AG04449 (cell line): ENCODE measurements around the gene FDXR.

Experiments
- CTCF ChIA-PET: fragments of 350-600 bp; formaldehyde crosslinking; extraction: SDS; loops from one replicate; lab custom pipeline; 2021; ENCODE audit warnings: antibody characterized with exemption; lab: Yijun Ruan, JAX
- POLR2A ChIA-PET: fragments of 400-600, 350-600 bp; formaldehyde crosslinking; extraction: SDS; loops from one replicate; lab custom pipeline; 2020; ENCODE audit warnings: antibody characterized with exemption, inconsistent platforms; lab: Yijun Ruan, JAX
- DNase-seq: peaks from one replicate; pipeline ENCODE4 v3.0.0-alpha.2; 2010; ENCODE audit warnings: low read depth, low spot score
- H3K4me3 ChIP-seq: 2 replicates; pipeline ENCODE4 v1.5.1; 2011; ENCODE audit warnings: low read depth, mild to moderate bottlenecking, control low read depth, low read length
- CTCF ChIP-seq: IDR thresholded peaks from one replicate; pipeline ENCODE4 v1.5.1; 2011; ENCODE audit warnings: mild to moderate bottlenecking, moderate library complexity, low read length, control low read depth, inconsistent platforms; ENCODE audit not compliant: insufficient read depth; ENCODE audit errors: missing control alignments

FDXR gene

DNA sequence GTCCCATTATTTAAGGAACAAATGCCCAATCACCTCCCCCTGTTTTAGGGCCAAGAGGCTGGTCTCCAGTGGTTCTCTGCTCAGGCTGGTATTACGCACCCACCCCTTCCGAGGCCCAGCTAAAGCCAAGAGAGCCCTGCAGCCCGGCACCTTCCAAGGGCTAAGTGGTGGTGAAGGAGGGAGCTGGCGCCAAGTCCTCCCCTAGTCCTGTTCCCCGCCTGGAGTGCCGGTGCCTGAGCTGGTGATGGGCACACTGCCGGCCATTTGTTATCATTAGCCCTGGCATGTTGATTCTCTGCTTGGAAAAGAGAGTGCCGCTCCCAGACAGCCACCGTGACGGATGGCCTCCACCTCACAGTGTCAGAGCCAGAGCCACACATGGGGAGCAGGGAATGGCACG is 45.0 kb downstream of the FDXR start:
- no peak for DNase-seq
- CTCF ChIA-PET = interaction anchor here (1.5 to 1.8 kb wide), 4 partner anchors 9 to 130 kb away, joined by 3 to 6 read pairs (median 4); no protein-coding TSS in a partner anchor
- POLR2A ChIA-PET = no interaction called here
- TF ChIP-seq CTCF = no peak
- no peak overlapping the region for H3K4me3 ChIP-seq

GRCh38 chr17:74825952-74826719 is 46.7 kb downstream of the FDXR start:
- ChIA-PET POLR2A (no interaction called here), CTCF (interaction anchor here (0.6 to 1.5 kb wide), 4 partner anchors 12 to 132 kb away, joined by 3 to 5 read pairs (median 4); no protein-coding TSS in a partner anchor)

DNA sequence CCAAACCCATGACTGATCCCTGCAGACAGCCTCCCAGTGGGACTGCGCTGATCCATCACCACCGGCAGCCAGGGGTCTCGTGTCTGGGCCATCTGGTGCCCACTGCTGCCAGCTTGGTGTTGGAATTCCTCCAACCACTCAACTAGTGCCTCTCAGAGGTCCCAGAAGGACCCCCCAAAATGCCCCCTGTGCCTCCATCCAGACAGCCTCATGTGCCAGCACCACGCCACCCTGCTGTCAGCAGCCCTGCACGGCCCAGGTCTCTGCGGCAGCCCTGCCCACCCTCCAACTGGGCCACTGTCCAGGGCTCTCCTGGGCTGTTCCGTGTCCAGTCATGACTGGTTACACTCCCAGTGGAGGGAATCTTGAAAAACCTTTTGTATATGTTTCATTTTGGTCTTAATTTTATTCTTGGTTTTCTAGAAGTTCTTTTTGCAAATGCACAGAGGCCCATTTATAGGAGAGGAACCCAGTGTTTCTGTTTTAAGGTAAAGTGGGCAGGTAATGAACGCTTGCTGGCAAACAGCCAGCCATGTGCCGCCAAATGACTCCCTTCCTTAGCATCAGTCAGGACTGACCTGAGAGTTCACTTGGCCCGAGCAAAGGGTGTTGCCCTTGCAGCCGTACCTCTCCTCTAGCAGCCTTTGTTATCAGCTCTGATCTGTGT is 47.7 kb downstream of the FDXR start:
- H3K4me3 ChIP-seq = no peak overlapping the region
- TF ChIP-seq CTCF = no peak
- ChIA-PET CTCF (interaction anchor here (1.1 kb wide), 1 partner anchor 80 kb away, joined by 4 read pairs; no protein-coding TSS in a partner anchor), POLR2A (no interaction called here)
- DNase-seq = no peak

More at GRCh38 chr17:74825952-74826719, 46.7 kb downstream of the FDXR start:
- no peak for DNase-seq
- no peak overlapping the region for H3K4me3 ChIP-seq
- TF ChIP-seq CTCF = no peak

GRCh38 chr17:74822939-74823367 is 49.8 kb downstream of the FDXR start:
- TF ChIP-seq CTCF = no peak
- POLR2A ChIA-PET = no interaction called here
- no peak for DNase-seq
- H3K4me3 ChIP-seq = no peak overlapping the region
- CTCF ChIA-PET = interaction anchor here (1.3 to 1.8 kb wide), 2 partner anchors 32 to 42 kb away, joined by 3 to 8 read pairs; no protein-coding TSS in a partner anchor

DNA sequence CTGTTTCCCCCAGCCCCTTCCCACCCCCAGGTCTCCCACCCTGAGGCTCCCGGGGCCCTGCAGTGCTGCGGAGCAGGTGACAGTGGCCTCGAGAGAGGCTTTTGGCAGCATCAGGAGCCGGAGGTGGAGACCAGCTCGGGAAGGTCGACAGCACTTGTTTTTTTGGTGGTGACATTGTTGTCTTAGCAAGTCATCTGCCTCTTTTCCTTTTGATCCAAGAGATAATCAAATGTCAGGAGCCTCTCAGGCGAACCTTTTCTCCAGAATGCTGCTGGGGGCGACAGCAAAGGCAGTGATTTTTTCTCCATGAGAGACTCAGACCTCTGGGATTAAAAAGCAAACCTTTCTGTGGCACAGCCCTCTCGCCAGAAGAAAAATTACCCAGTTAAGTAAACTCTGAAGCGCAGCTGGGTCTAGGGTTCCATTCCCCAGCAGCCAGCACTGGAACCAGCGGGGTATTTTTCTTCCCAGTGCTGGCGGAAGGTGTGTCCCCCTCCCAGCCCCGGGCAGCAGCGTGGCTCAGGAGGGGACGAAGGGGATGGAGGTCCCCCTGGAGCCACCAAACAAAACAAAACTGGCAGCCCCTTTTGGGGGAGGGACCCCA is 50.4 kb downstream of the FDXR start:
- POLR2A ChIA-PET = no interaction called here
- CTCF ChIA-PET = interaction anchor here (1.3 to 1.8 kb wide), 2 partner anchors 31 to 42 kb away, joined by 3 to 8 read pairs; no protein-coding TSS in a partner anchor
- no peak for DNase-seq
- TF ChIP-seq CTCF = no peak
- no peak overlapping the region for H3K4me3 ChIP-seq
